DMS53 (cell line): ENCODE measurements around the gene RTN4RL2.
A peak's percentile ranks its signal among the peaks of the same experiment; 100 is the strongest.
"Not testable (repeated sequence)": the region's sequence is repeated elsewhere in the genome, so short reads cannot be mapped to it uniquely, and the experiment has no call there.

Experiments
- DNase-seq: peaks from one replicate; lab custom pipeline; 2025; lab: John Stamatoyannopoulos, UW

RTN4RL2 gene

GRCh38 chr11:57432714-57433163, 27.6 kb upstream of the RTN4RL2 start:
- no peak for DNase-seq

GRCh38 chr11:57434640-57435546, 25.4 kb upstream of the RTN4RL2 start:
- peak; percentile 44 for DNase-seq

- DNase-seq, result no peak
These were observed 24.3 kb upstream of the RTN4RL2 start for GRCh38 chr11:57436031-57436430.

- DNase-seq, result peak; percentile 20
These were observed 21.7 kb upstream of the RTN4RL2 start for GRCh38 chr11:57438345-57439285.

- DNase-seq, result no peak
These were observed 20.5 kb upstream of the RTN4RL2 start for GRCh38 chr11:57439786-57440185.

GRCh38 chr11:57440744-57441414, 19.4 kb upstream of the RTN4RL2 start:
- peak; percentile 75 for DNase-seq

GRCh38 chr11:57444362-57445121, 15.8 kb upstream of the RTN4RL2 start:
- no peak for DNase-seq

- DNase-seq, result not testable (repeated sequence)
These were observed 15.3 kb upstream of the RTN4RL2 start for GRCh38 chr11:57445122-57445394.

- DNase-seq, result no peak
These were observed 14.3 kb upstream of the RTN4RL2 start for GRCh38 chr11:57446055-57446454.

GRCh38 chr11:57453543-57454177, 6.7 kb upstream of the RTN4RL2 start:
- peak; percentile 74 for DNase-seq

GRCh38 chr11:57456960-57457642, 3.2 kb upstream of the RTN4RL2 start:
- DNase-seq, result peak; percentile 75

- DNase-seq, result no peak
These were observed 2.7 kb upstream of the RTN4RL2 start for GRCh38 chr11:57457643-57458023.

GRCh38 chr11:57458060-57458409, 2.3 kb upstream of the RTN4RL2 start:
- DNase-seq, result peak; percentile 63

GRCh38 chr11:57458410-57459163, 1.7 kb upstream of the RTN4RL2 start:
- peak; percentile 51 for DNase-seq

- DNase-seq, result peak; percentile 43
These were observed 935 bp upstream of the RTN4RL2 start for GRCh38 chr11:57459164-57460021.

GRCh38 chr11:57460758-57461749, 726 bp downstream of the RTN4RL2 start:
- DNase-seq, result peak; percentile 57

GRCh38 chr11:57461841-57462489, 1.6 kb downstream of the RTN4RL2 start:
- DNase-seq, result no peak
